GM19324 (cell line): ENCODE results near the gene LRRC14B.
A peak's percentile ranks its signal among the peaks of the same experiment; 100 is the strongest.
"Not testable (repeated sequence)": the region's sequence is repeated elsewhere in the genome, so short reads cannot be mapped to it uniquely, and the experiment has no call there.

Source experiments
- ATAC-seq: cut with Tn5 transposase; IDR thresholded peaks from one replicate; pipeline ENCODE4 v1.9.1; 2021; ENCODE audit warnings: mild to moderate bottlenecking, moderate library complexity; ENCODE audit not compliant: unreplicated experiment, low FRiP score

LRRC14B gene

GRCh38 chr5:204001-204400, 12.7 kb downstream of the LRRC14B start:
- ATAC-seq = no peak

- ATAC-seq = no peak
Measured at GRCh38 chr5:204462-204861, 13.2 kb downstream of the LRRC14B start.

- no peak for ATAC-seq
Measured at GRCh38 chr5:204966-205670, 13.8 kb downstream of the LRRC14B start.

GRCh38 chr5:206406-206805, 15.1 kb downstream of the LRRC14B start:
- no peak for ATAC-seq

- no peak for ATAC-seq
Measured at GRCh38 chr5:206927-207536, 15.7 kb downstream of the LRRC14B start.

GRCh38 chr5:207599-207998, 16.3 kb downstream of the LRRC14B start:
- ATAC-seq = no peak

GRCh38 chr5:208449-209114, 17.3 kb downstream of the LRRC14B start:
- ATAC-seq = no peak

GRCh38 chr5:213803-214395, 22.6 kb downstream of the LRRC14B start:
- ATAC-seq = no peak

GRCh38 chr5:215256-215655, 24.0 kb downstream of the LRRC14B start:
- ATAC-seq = not testable (repeated sequence)

- ATAC-seq = not testable (repeated sequence)
Measured at GRCh38 chr5:216076-216475, 24.8 kb downstream of the LRRC14B start.

- ATAC-seq = peak; percentile 90
Measured at GRCh38 chr5:217494-218456, 26.5 kb downstream of the LRRC14B start, which contains the start of the genes CCDC127 and SDHA. TSS of gene CCDC127 (minus strand) at chr5:218153. CDS start at chr5:216849, 1,304 bp downstream. TSS of gene SDHA (plus strand) at chr5:218320. CDS start at chr5:218356, 36 bp downstream.

- ATAC-seq = peak; percentile 23
Measured at GRCh38 chr5:218457-219291, 27.4 kb downstream of the LRRC14B start.

- no peak for ATAC-seq
Measured at GRCh38 chr5:219460-219863, 28.2 kb downstream of the LRRC14B start.

GRCh38 chr5:219991-220390, 28.7 kb downstream of the LRRC14B start:
- ATAC-seq = peak; percentile 23

- not testable (repeated sequence) for ATAC-seq
Measured at GRCh38 chr5:222951-223715, 31.8 kb downstream of the LRRC14B start.

- no peak for ATAC-seq
Measured at GRCh38 chr5:223791-224190, 32.5 kb downstream of the LRRC14B start.

GRCh38 chr5:225334-225733, 34.0 kb downstream of the LRRC14B start:
- no peak for ATAC-seq

- ATAC-seq = not testable (repeated sequence)
Measured at GRCh38 chr5:227375-227774, 36.1 kb downstream of the LRRC14B start.
